Fibroblast of the conjunctiva (primary cell): ENCODE results near the gene PTPRCAP.
"Not testable (repeated sequence)": the region's sequence is repeated elsewhere in the genome, so short reads cannot be mapped to it uniquely, and the experiment has no call there.

Source experiments
- DNase-seq: peaks from one replicate; pipeline ENCODE4 v3.0.0-alpha.2; 2010; ENCODE audit warnings: low read depth

PTPRCAP gene

GRCh38 chr11:67437082-67437808 lies at the start of gene PTPRCAP:
Gene PTPRCAP (minus strand): TSS chr11:67437682. CDS start chr11:67437619, 63 bp downstream.
- no peak for DNase-seq

- DNase-seq: no peak
Measured at GRCh38 chr11:67486481-67487195, 49.2 kb upstream of the PTPRCAP start.

GRCh38 chr11:67485873-67486361 lies 48.4 kb upstream of the PTPRCAP start:
- DNase-seq: not testable (repeated sequence)

GRCh38 chr11:67484847-67485311 lies 47.4 kb upstream of the PTPRCAP start:
- DNase-seq: no peak

GRCh38 chr11:67483831-67484665 lies 46.6 kb upstream of the PTPRCAP start:
- no peak for DNase-seq

- peak; percentile 95 for DNase-seq
Measured at GRCh38 chr11:67482827-67483798, 45.6 kb upstream of the PTPRCAP start, which contains the start of gene AIP. Gene AIP (plus strand): TSS chr11:67483026. CDS start chr11:67483159, 133 bp downstream.

GRCh38 chr11:67482275-67482826 lies 44.9 kb upstream of the PTPRCAP start:
- no peak for DNase-seq

GRCh38 chr11:67477344-67478050 lies 40.0 kb upstream of the PTPRCAP start:
- DNase-seq: not testable (repeated sequence)

- DNase-seq: not testable (repeated sequence)
Measured at GRCh38 chr11:67476692-67477091, 39.2 kb upstream of the PTPRCAP start.

GRCh38 chr11:67472882-67473281 lies 35.4 kb upstream of the PTPRCAP start:
- DNase-seq: no peak

- no peak for DNase-seq
Measured at GRCh38 chr11:67470337-67471002, 33.0 kb upstream of the PTPRCAP start.

- DNase-seq: no peak
Measured at GRCh38 chr11:67469508-67469811, 32.0 kb upstream of the PTPRCAP start.

GRCh38 chr11:67468759-67469507 lies 31.5 kb upstream of the PTPRCAP start, which contains the start of gene TMEM134:
Gene TMEM134 (minus strand): TSS chr11:67469251. CDS start chr11:67469192, 59 bp downstream.
- peak; percentile 89 for DNase-seq

- DNase-seq: no peak
Measured at GRCh38 chr11:67468456-67468758, 30.9 kb upstream of the PTPRCAP start.

GRCh38 chr11:67468056-67468455 lies 30.6 kb upstream of the PTPRCAP start:
- DNase-seq: no peak

- DNase-seq: no peak
Measured at GRCh38 chr11:67466962-67467771, 29.7 kb upstream of the PTPRCAP start.

GRCh38 chr11:67466367-67466766 lies 28.9 kb upstream of the PTPRCAP start:
- no peak for DNase-seq

GRCh38 chr11:67465530-67465929 lies 28.0 kb upstream of the PTPRCAP start:
- peak; percentile 17 for DNase-seq
